ENCODE data around the gene MRPL47. TPM values are rescaled to one million over a fixed set of nuclear protein-coding genes. Genes with fewer than 3 reads are reported as not detected.

Gene MRPL47
- total RNA-seq, 1 donor, result 40.6 TPM

GRCh38 chr3:179613807-179614206, 9.4 kb upstream of the MRPL47 start:
- TF ChIP-seq CTCF (IDR thresholded peaks at IDR 0.05; ENCODE audit: insufficient read depth, low read length), result no peak
- no peak overlapping the region for H3K4me3 ChIP-seq (ENCODE audit: low read depth, low read length)
- DNase-seq (ENCODE audit: low read depth), result peak; percentile 70

- DNase-seq (ENCODE audit: low read depth), result no peak
- H3K4me3 ChIP-seq (ENCODE audit: low read depth, low read length), result no peak overlapping the region
- TF ChIP-seq CTCF (IDR thresholded peaks at IDR 0.05; ENCODE audit: insufficient read depth, low read length), result no peak
These were observed 5.6 kb upstream of the MRPL47 start for GRCh38 chr3:179610066-179610465.

- no peak for TF ChIP-seq CTCF (IDR thresholded peaks at IDR 0.05; ENCODE audit: insufficient read depth, low read length)
- DNase-seq (ENCODE audit: low read depth), result no peak
- no peak overlapping the region for H3K4me3 ChIP-seq (ENCODE audit: low read depth, low read length)
These were observed 4.7 kb upstream of the MRPL47 start for GRCh38 chr3:179608931-179609720.

- TF ChIP-seq CTCF (IDR thresholded peaks at IDR 0.05; ENCODE audit: insufficient read depth, low read length), result no peak
- H3K4me3 ChIP-seq (ENCODE audit: low read depth, low read length), result no peak overlapping the region
- DNase-seq (ENCODE audit: low read depth), result peak; percentile 2
These were observed 2.2 kb upstream of the MRPL47 start for GRCh38 chr3:179606534-179607085.

- peak overlapping the region; percentile 99 for H3K4me3 ChIP-seq (ENCODE audit: low read depth, low read length)
- DNase-seq (ENCODE audit: low read depth), result no peak
- no peak for TF ChIP-seq CTCF (IDR thresholded peaks at IDR 0.05; ENCODE audit: insufficient read depth, low read length)
These were observed 607 bp downstream of the MRPL47 start for GRCh38 chr3:179603831-179604230.

GRCh38 chr3:179603321-179603720, 1.1 kb downstream of the MRPL47 start:
- no peak for DNase-seq (ENCODE audit: low read depth)
- TF ChIP-seq CTCF (IDR thresholded peaks at IDR 0.05; ENCODE audit: insufficient read depth, low read length), result no peak
- peak overlapping the region; percentile 99 for H3K4me3 ChIP-seq (ENCODE audit: low read depth, low read length)

Data from fibroblast of the aortic adventitia (primary cell).